Spleen (tissue), 11 donors: ENCODE results near the gene USP49. TPM values are rescaled to one million over a fixed set of nuclear protein-coding genes. Genes with fewer than 3 reads are reported as not detected.
"Not testable (repeated sequence)": the region's sequence is repeated elsewhere in the genome, so short reads cannot be mapped to it uniquely, and the experiment has no call there.

Experiments
- DNase-seq: peaks from one replicate; pipeline ENCODE4 v3.0.0-alpha.2; 2020
- H3K27ac ChIP-seq, 8 donors: fragments of 200-600 bp; sonication (generic) in 7 of 8; 1 replicate in 4 of 8; 2 replicates in 4 of 8; pipeline versions ENCODE4 v1.5.0 to v1.8.0; 2016 to 2021; ENCODE audit warnings: inconsistent platforms in 4 of 8, mild to moderate bottlenecking in 4 of 8, moderate library complexity in 1 of 8
- H3K27me3 ChIP-seq, 7 donors: fragments of 200-600 bp; sonication (generic) in 6 of 7; replicated peaks in 1 of 7; 1 replicate in 4 of 7; 2 replicates in 3 of 7; pipeline versions ENCODE4 v1.5.0 to v1.8.0; 2016 to 2021; ENCODE audit warnings: inconsistent platforms in 3 of 7, mild to moderate bottlenecking in 1 of 7
- H3K36me3 ChIP-seq, 6 donors: fragments of 200-600 bp; sonication (generic) in 5 of 6; 1 replicate in 4 of 6; 2 replicates in 2 of 6; pipeline versions ENCODE4 v1.5.0 to v1.8.0; 2016 to 2021; ENCODE audit warnings: inconsistent platforms in 2 of 6
- H3K4me1 ChIP-seq, 6 donors: fragments of 200-600 bp; sonication (generic) in 5 of 6; 1 replicate in 3 of 6; 2 replicates in 3 of 6; pipeline versions ENCODE4 v1.5.0 to v1.8.0; 2016 to 2021; ENCODE audit warnings: inconsistent platforms in 3 of 6
- H3K4me3 ChIP-seq, 8 donors: fragments of 200-600 bp; sonication (generic) in 7 of 8; 1 replicate in 4 of 8; 2 replicates in 4 of 8; pipeline versions ENCODE4 v1.5.0 to v1.8.0; 2016 to 2021; ENCODE audit warnings: inconsistent platforms in 4 of 8, mild to moderate bottlenecking in 4 of 8, moderate library complexity in 2 of 8
- H3K9me3 ChIP-seq, 8 donors: fragments of 200-600 bp; sonication (generic) in 7 of 8; 1 replicate in 4 of 8; 2 replicates in 4 of 8; pipeline versions ENCODE4 v1.5.0 to v1.8.0; 2016 to 2021; ENCODE audit warnings: inconsistent platforms in 4 of 8
- POLR2A ChIP-seq, 3 donors: fragments of 450-650 bp; IDR thresholded peaks; one replicate each; pipeline ENCODE4 v1.5.1; 2017; ENCODE audit warnings: antibody characterized with exemption in 3 of 3, mild to moderate bottlenecking in 1 of 3
- POLR2AphosphoS5 ChIP-seq, 3 donors: sonication (generic); formaldehyde crosslinking; IDR thresholded peaks; one replicate each; pipeline ENCODE4 v1.5.1; 2017; ENCODE audit warnings: antibody characterized with exemption in 3 of 3
- WGBS, 5 donors: extraction: QIAGEN DNeasy Blood & Tissue Kit in 3 of 5; methylation state at CpG; one replicate each; pipeline versions ENCODE4 v1.1.5 to v1.1.7; 2013 to 2018; 5-methylcytosine and 5-hydroxymethylcytosine counted together
- intact Hi-C: fragments of 100-400 bp; cut with DNase I; formaldehyde crosslinking; loops from one replicate; pipeline ENCODE4 v1.15.0; 2023; ENCODE audit warnings: low total_unique reads
- polyA plus RNA-seq, 3 donors: library from polyadenylated mRNA; stranded (reverse); fragments of 200-250 nt; gene quantifications; one replicate each; pipeline ENCODE4 v1.2.1, GENCODE V29; 2013
- total RNA-seq, 7 donors: library from RNA; depleted of rRNA in 3 of 7; stranded (reverse); fragments of >200 nt in 3 of 7; fragmentation: NEBNext Ultra II Directional in 4 of 7; extraction: Animal tissue kit (Norgen Biotek cat#: 25700) in 4 of 7; gene quantifications; one replicate each; pipeline versions ENCODE4 v1.1.0 to v1.2.1, GENCODE V29; 2016 to 2021
- TF ChIP-seq, protein P1 (sequence below), 11 experiments: fragments of 200-600 bp in 7 of 11; fragments of 450-650 bp in 4 of 11; sonication (generic) in 4 of 11; IDR thresholded peaks in 8 of 11; conservative IDR thresholded peaks in 3 of 11; 1 replicate in 7 of 11; 2 replicates in 4 of 11; pipeline versions ENCODE4 v1.4.0 to v1.8.0; 2016 to 2021; ENCODE audit warnings: antibody characterized with exemption in 11 of 11, inconsistent platforms in 4 of 11, mild to moderate bottlenecking in 1 of 11
- donor health status: healthy with polysubstance abuse.
- donor health status: DM: no; HTN: no; CAD: no; lungs with moderate emphysema.
- donor health status: DM: no; HTN: no; CAD: no.
- donor health status: Bipolar disorder and iron deficiency.
- donor health status: healthy.
- donor health status: DM: no; HTN: no; CAD: no.
- donor health status: DM: yes; HTN: yes; CAD: no.

USP49 gene
- total and polyA plus RNA-seq, 10 donors: 0.35 to 6.8 (median 4.2) TPM

DNA sequence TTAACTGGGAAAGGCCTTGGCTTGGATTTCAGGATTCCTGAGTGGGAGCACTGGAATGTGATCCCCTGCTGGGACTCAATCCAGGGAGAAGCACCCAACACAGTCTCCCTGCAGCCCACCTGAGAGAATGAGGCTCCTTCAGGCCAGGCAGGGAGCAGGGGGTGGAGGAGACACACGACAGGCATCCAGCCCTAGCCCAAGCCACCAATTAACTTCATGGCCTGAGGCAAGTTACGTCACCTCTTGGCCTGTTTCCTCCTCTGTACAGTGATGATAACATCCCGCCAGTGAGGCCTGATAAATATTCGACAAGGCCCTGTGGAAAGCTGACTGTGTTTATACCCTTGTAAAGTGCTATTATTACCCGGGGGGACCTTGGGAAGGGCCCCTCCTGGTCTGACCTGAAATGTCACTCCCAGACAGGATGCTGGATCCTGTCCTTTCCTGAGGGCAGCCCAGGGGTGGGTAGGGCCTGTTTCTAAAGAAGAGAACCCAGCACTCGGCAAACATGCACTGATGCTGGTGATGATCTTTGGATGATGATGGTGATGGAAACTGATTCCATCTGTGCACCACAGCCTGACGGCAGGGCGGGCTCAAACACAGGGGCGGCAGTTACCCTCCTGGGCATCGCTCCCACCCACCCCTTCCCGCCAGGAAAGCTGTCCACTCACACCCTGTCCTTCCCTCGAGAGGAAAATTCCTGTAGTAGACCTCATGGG is 127.9 kb downstream of the USP49 start:
- Histone ChIP-seq H3K27me3 (no peaks in the 10 kb centered on the region), H3K4me1 (peaks cover 0 to 38% (median 10%) of the 10 kb centered on the region in 6 donors), H3K9me3 (no peaks in the 10 kb centered on the region), H3K4me3 (no peak overlapping the region), H3K27ac (peak overlapping the region; percentile 27 to 84 (median 76)), H3K36me3 (peaks cover 0 to 35% (median 23%) of the 10 kb centered on the region in 6 donors)
- TF ChIP-seq POLR2AphosphoS5 (IDR thresholded peaks at IDR 0.05): peak; percentile 33 to 58 (median 44)
- TF ChIP-seq POLR2A (IDR thresholded peaks at IDR 0.05): no peak
- 36 to 57% (median 53%) methylated on average over 11 to 12 of the region's 12 CpGs for WGBS, 5 donors
- intact Hi-C loops: no loop called here
- DNase-seq: no peak

DNA sequence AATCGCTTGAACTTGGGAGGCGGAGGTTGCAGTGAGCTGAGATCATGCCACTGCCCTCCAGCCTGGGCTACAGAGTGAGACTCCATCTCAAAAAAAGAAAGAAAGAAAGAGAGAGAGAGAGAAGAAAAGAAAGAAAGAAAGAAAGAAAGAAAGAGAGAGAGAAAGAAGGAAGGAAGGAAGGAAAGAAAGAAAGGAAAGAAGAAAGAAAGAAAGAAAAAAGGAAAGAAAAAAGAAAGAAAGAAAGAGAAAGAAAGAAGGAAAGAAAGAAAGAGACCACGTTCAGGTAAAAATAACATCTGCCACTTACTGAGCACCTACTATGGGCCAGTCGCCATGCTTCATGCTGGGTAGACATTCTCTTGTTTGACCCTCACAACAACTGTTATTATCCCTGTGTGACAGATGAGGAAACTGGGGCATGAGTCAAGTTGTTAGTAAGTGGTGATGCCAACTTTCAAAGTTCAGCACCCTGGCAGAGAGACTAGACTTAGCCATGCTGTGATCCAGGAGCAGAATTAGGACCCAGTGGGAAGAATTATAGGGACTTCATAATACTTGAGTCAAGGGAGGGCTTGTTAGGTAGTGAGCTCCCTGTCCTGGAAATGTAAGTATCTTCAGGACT is 129.0 kb downstream of the USP49 start:
- H3K27me3 ChIP-seq, H3K9me3 ChIP-seq, H3K4me3 ChIP-seq, DNase-seq, intact Hi-C loops: not testable (repeated sequence)
- Histone ChIP-seq H3K36me3 (peaks cover 0 to 23% (median 12%) of the 10 kb centered on the region in 6 donors), H3K4me1 (peaks cover 0 to 32% (median 10%) of the 10 kb centered on the region in 6 donors), H3K27ac (peak overlapping the region; percentile 27 to 84 (median 76))
- 86 to 94% (median 91%) methylated on average over 4 of the region's 4 CpGs for WGBS, 5 donors

- TF ChIP-seq, protein P1, sequence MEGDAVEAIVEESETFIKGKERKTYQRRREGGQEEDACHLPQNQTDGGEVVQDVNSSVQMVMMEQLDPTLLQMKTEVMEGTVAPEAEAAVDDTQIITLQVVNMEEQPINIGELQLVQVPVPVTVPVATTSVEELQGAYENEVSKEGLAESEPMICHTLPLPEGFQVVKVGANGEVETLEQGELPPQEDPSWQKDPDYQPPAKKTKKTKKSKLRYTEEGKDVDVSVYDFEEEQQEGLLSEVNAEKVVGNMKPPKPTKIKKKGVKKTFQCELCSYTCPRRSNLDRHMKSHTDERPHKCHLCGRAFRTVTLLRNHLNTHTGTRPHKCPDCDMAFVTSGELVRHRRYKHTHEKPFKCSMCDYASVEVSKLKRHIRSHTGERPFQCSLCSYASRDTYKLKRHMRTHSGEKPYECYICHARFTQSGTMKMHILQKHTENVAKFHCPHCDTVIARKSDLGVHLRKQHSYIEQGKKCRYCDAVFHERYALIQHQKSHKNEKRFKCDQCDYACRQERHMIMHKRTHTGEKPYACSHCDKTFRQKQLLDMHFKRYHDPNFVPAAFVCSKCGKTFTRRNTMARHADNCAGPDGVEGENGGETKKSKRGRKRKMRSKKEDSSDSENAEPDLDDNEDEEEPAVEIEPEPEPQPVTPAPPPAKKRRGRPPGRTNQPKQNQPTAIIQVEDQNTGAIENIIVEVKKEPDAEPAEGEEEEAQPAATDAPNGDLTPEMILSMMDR (IDR thresholded peaks at IDR 0.05 in 8 of 11, conservative IDR thresholded peaks at IDR 0.05 in 3 of 11): no peak
- TF ChIP-seq POLR2A (IDR thresholded peaks at IDR 0.05): no peak
- TF ChIP-seq POLR2AphosphoS5 (IDR thresholded peaks at IDR 0.05): no peak
- DNase-seq: no peak
- Histone ChIP-seq H3K9me3 (no peaks in the 10 kb centered on the region), H3K4me3 (no peak overlapping the region), H3K36me3 (no peaks in the 10 kb centered on the region), H3K27me3 (no peaks in the 10 kb centered on the region), H3K27ac (no peak overlapping the region), H3K4me1 (peaks cover 0 to 21% (median 8%) of the 10 kb centered on the region in 6 donors)
- intact Hi-C loops: no loop called here
- WGBS, 5 donors: 12 to 26% (median 18%) methylated on average over 2 of the region's 2 CpGs
These were observed 131.7 kb downstream of the USP49 start for GRCh38 chr6:41763470-41763869.

GRCh38 chr6:41759905-41760579 is 135.1 kb downstream of the USP49 start:
- TF ChIP-seq, protein P1 (IDR thresholded peaks at IDR 0.05 in 8 of 11, conservative IDR thresholded peaks at IDR 0.05 in 3 of 11): no peak
- TF ChIP-seq POLR2AphosphoS5 (IDR thresholded peaks at IDR 0.05) (no peak), POLR2A (IDR thresholded peaks at IDR 0.05) (no peak)
- Histone ChIP-seq H3K9me3 (no peaks in the 10 kb centered on the region), H3K4me1 (no peaks in the 10 kb centered on the region), H3K27me3 (peaks cover 0 to 5% (median 0%) of the 10 kb centered on the region in 7 donors), H3K4me3 (no peak overlapping the region), H3K36me3 (no peaks in the 10 kb centered on the region), H3K27ac (no peak overlapping the region)
- intact Hi-C loops: no loop called here
- 50 to 89% (median 85%) methylated on average over 2 of the region's 2 CpGs for WGBS, 5 donors
- DNase-seq: no peak
